ENCODE results near the gene ANO5. TPM values are rescaled to one million over a fixed set of nuclear protein-coding genes. Genes with fewer than 3 reads are reported as not detected.

The ANO5 gene
- polyA plus RNA-seq, 1 donor (not counting 4 experiments of a cell fraction or from before 2014, with no cell fraction given) = not detected

DNA sequence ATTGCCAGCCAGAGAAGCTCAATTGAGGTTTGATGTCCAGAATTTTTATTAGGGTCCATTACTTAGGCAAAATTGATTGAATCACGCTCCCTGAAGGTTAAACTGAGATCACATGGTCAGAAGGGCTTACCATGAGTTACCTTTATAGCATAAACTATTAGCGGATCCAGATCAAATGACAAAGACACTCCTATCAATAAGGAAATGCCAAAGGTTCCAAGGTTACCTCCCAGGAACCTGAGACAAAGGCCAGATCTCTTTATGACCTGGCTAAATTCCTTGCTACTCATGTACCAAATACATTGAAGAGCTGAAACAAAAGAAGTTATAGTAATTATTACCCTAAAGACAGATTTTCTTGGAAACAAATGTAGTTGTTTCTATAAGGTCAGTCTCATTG, 27.8 kb upstream of the ANO5 start:
- no peaks in the 10 kb centered on the region for H3K4me1 ChIP-seq (ENCODE audit: control insufficient read depth, extremely low read depth, insufficient read depth, low read length)
- no peak for TF ChIP-seq EZH2 (IDR thresholded peaks at IDR 0.05; ENCODE audit: low read length)
- TF ChIP-seq, protein P1, sequence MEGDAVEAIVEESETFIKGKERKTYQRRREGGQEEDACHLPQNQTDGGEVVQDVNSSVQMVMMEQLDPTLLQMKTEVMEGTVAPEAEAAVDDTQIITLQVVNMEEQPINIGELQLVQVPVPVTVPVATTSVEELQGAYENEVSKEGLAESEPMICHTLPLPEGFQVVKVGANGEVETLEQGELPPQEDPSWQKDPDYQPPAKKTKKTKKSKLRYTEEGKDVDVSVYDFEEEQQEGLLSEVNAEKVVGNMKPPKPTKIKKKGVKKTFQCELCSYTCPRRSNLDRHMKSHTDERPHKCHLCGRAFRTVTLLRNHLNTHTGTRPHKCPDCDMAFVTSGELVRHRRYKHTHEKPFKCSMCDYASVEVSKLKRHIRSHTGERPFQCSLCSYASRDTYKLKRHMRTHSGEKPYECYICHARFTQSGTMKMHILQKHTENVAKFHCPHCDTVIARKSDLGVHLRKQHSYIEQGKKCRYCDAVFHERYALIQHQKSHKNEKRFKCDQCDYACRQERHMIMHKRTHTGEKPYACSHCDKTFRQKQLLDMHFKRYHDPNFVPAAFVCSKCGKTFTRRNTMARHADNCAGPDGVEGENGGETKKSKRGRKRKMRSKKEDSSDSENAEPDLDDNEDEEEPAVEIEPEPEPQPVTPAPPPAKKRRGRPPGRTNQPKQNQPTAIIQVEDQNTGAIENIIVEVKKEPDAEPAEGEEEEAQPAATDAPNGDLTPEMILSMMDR (optimal IDR thresholded peaks at IDR 0.05 in 1 of 3, IDR thresholded peaks at IDR 0.05 in 1 of 3, conservative IDR thresholded peaks at IDR 0.05 in 1 of 3; ENCODE audit: extremely low read depth in 1 of 3, insufficient read depth in 2 of 3, low read length in 3 of 3) = no peak
- H3K79me2 ChIP-seq (ENCODE audit: control insufficient read depth, insufficient read depth, low read length) = no peaks in the 10 kb centered on the region
- DNase-seq (ENCODE audit: low read depth, low spot score) (no peak), FAIRE-seq (no peak)
- no peaks in the 10 kb centered on the region for H3K27me3 ChIP-seq (ENCODE audit: control insufficient read depth, extremely low read depth, insufficient read depth, low read length)
- H3K27ac ChIP-seq (ENCODE audit: control insufficient read depth, insufficient read depth, low read length) = no peak overlapping the region
- H2AFZ ChIP-seq (ENCODE audit: control insufficient read depth, low read length) = no peak overlapping the region
- no peaks in the 10 kb centered on the region for H3K36me3 ChIP-seq (ENCODE audit: control insufficient read depth in 2 of 2, extremely low read depth in 1 of 2, insufficient read depth in 2 of 2, low read length in 2 of 2)
- H3K9ac ChIP-seq (ENCODE audit: control insufficient read depth, extremely low read depth, insufficient read depth, low read length) = no peak overlapping the region
- no peaks in the 10 kb centered on the region for H4K20me1 ChIP-seq (ENCODE audit: control insufficient read depth, extremely low read depth, insufficient read depth, low read length)
- no peak overlapping the region for H3K4me2 ChIP-seq (ENCODE audit: control insufficient read depth, extremely low read depth, insufficient read depth, low read depth, low read length)
- H3K4me3 ChIP-seq (ENCODE audit: control insufficient read depth in 2 of 3, extremely low read depth in 1 of 3, insufficient read depth in 2 of 3, low read depth in 1 of 3, low read length in 3 of 3) = no peak overlapping the region
- H3K9me1 ChIP-seq (ENCODE audit: control insufficient read depth, extremely low read depth, insufficient read depth, low read length) = no peaks in the 10 kb centered on the region
- dilution Hi-C loops (cut with MboI; ENCODE audit: extremely low pct_ligation_motif_present, low sequenced_read_pairs) = no loop called here
- no peaks in the 10 kb centered on the region for H3K9me3 ChIP-seq (ENCODE audit: control insufficient read depth, low read depth, low read length)

DNA sequence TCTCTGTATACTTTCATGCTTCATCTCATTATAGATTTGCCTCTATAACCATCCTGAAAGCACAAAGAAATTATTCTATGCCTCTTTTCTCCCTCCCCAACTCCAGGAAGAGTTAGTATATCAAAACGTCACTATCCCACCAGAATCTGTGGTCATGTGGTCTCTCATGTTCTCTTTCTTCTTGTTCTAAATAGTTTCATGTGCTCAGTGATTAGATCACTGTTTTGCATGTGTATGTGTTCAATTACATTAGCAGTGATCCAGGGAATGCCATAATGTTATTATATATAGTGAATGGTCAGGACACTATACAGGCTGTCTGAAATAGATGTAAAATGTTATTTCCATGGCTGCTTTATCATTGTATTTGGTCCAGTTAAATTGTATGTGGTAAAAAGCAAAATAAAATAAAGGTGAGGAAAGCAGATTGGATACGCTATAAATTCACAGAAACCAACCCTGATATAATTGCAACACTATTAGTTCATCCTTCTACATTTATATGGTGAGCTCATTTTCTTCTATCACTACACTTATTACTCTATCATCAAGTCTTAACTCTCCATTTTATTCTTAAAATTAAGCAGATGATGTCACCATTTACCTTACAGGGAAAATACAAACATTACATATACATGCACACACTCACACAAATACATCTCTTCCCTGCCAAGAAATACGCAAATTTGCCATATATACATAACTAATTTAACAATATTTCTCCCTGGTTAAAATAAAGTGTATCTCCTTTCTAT, 26.9 kb upstream of the ANO5 start:
- H4K20me1 ChIP-seq (ENCODE audit: control insufficient read depth, extremely low read depth, insufficient read depth, low read length) = no peaks in the 10 kb centered on the region
- H3K27me3 ChIP-seq (ENCODE audit: control insufficient read depth, extremely low read depth, insufficient read depth, low read length) = no peaks in the 10 kb centered on the region
- no peak overlapping the region for H3K9ac ChIP-seq (ENCODE audit: control insufficient read depth, extremely low read depth, insufficient read depth, low read length)
- TF ChIP-seq EZH2 (IDR thresholded peaks at IDR 0.05; ENCODE audit: low read length) = no peak
- TF ChIP-seq, protein P1 (optimal IDR thresholded peaks at IDR 0.05 in 1 of 3, IDR thresholded peaks at IDR 0.05 in 1 of 3, conservative IDR thresholded peaks at IDR 0.05 in 1 of 3; ENCODE audit: extremely low read depth in 1 of 3, insufficient read depth in 2 of 3, low read length in 3 of 3) = no peak
- no peak overlapping the region for H3K4me3 ChIP-seq (ENCODE audit: control insufficient read depth in 2 of 3, extremely low read depth in 1 of 3, insufficient read depth in 2 of 3, low read depth in 1 of 3, low read length in 3 of 3)
- no peak overlapping the region for H3K4me2 ChIP-seq (ENCODE audit: control insufficient read depth, extremely low read depth, insufficient read depth, low read depth, low read length)
- dilution Hi-C loops (cut with MboI; ENCODE audit: extremely low pct_ligation_motif_present, low sequenced_read_pairs) = no loop called here
- H3K79me2 ChIP-seq (ENCODE audit: control insufficient read depth, insufficient read depth, low read length) = no peaks in the 10 kb centered on the region
- H3K36me3 ChIP-seq (ENCODE audit: control insufficient read depth in 2 of 2, extremely low read depth in 1 of 2, insufficient read depth in 2 of 2, low read length in 2 of 2) = no peaks in the 10 kb centered on the region
- no peak overlapping the region for H2AFZ ChIP-seq (ENCODE audit: control insufficient read depth, low read length)
- FAIRE-seq (no peak), DNase-seq (ENCODE audit: low read depth, low spot score) (no peak)
- H3K9me3 ChIP-seq (ENCODE audit: control insufficient read depth, low read depth, low read length) = no peaks in the 10 kb centered on the region
- no peaks in the 10 kb centered on the region for H3K4me1 ChIP-seq (ENCODE audit: control insufficient read depth, extremely low read depth, insufficient read depth, low read length)
- H3K9me1 ChIP-seq (ENCODE audit: control insufficient read depth, extremely low read depth, insufficient read depth, low read length) = no peaks in the 10 kb centered on the region
- H3K27ac ChIP-seq (ENCODE audit: control insufficient read depth, insufficient read depth, low read length) = no peak overlapping the region
